Peyer's patch (tissue), 4 donors: ENCODE results near the gene PLA2G6. TPM values are rescaled to one million over a fixed set of nuclear protein-coding genes. Genes with fewer than 3 reads are reported as not detected.

ENCODE experiments used
- DNase-seq, 3 donors: peaks; one replicate each; pipeline ENCODE4 v3.0.0-alpha.2; 2017 to 2019
- H3K27ac ChIP-seq, 4 donors: fragments of 200-600 bp; sonication (generic); one replicate each; pipeline ENCODE4 v1.5.1; 2016 to 2019
- H3K27me3 ChIP-seq, 2 donors: fragments of 200-600 bp; sonication (generic); one replicate each; pipeline ENCODE4 v1.5.1; 2019
- H3K36me3 ChIP-seq, 3 donors: fragments of 200-600 bp; sonication (generic); one replicate each; pipeline ENCODE4 v1.5.1; 2016 to 2019
- H3K4me1 ChIP-seq, 4 donors: fragments of 200-600 bp; sonication (generic); one replicate each; pipeline ENCODE4 v1.5.1; 2016 to 2019
- H3K4me3 ChIP-seq, 4 donors: fragments of 200-600 bp; sonication (generic); 1 replicate in 3 of 4; 2 replicates in 1 of 4; pipeline ENCODE4 v1.5.1; 2016 to 2019; ENCODE audit warnings: mild to moderate bottlenecking in 1 of 4
- H3K9me3 ChIP-seq, 4 donors: fragments of 200-600 bp; sonication (generic); one replicate each; pipeline ENCODE4 v1.5.1; 2016 to 2019; ENCODE audit warnings: mild to moderate bottlenecking in 1 of 4
- POLR2A ChIP-seq, 2 donors: fragments of 450-650 bp; IDR thresholded peaks; one replicate each; pipeline ENCODE4 v1.5.1; 2017; ENCODE audit warnings: antibody characterized with exemption in 2 of 2, mild to moderate bottlenecking in 2 of 2, moderate library complexity in 2 of 2
- total RNA-seq, 4 donors: library from RNA; depleted of rRNA; stranded (reverse); fragments of >200 nt; gene quantifications; one replicate each; pipeline ENCODE4 v1.1.0, GENCODE V29; 2016
- TF ChIP-seq, protein P1 (sequence below), 6 experiments: fragments of 450-650 bp in 4 of 6; fragments of 200-600 bp in 2 of 6; sonication (generic) in 1 of 6; IDR thresholded peaks; one replicate each; pipeline ENCODE4 v1.5.1; 2017 to 2019; ENCODE audit warnings: antibody characterized with exemption in 6 of 6, mild to moderate bottlenecking in 3 of 6, moderate library complexity in 1 of 6

Gene PLA2G6
- total RNA-seq, 4 donors from 2014 or later: 19.3 to 102 (median 60.6) TPM

DNA sequence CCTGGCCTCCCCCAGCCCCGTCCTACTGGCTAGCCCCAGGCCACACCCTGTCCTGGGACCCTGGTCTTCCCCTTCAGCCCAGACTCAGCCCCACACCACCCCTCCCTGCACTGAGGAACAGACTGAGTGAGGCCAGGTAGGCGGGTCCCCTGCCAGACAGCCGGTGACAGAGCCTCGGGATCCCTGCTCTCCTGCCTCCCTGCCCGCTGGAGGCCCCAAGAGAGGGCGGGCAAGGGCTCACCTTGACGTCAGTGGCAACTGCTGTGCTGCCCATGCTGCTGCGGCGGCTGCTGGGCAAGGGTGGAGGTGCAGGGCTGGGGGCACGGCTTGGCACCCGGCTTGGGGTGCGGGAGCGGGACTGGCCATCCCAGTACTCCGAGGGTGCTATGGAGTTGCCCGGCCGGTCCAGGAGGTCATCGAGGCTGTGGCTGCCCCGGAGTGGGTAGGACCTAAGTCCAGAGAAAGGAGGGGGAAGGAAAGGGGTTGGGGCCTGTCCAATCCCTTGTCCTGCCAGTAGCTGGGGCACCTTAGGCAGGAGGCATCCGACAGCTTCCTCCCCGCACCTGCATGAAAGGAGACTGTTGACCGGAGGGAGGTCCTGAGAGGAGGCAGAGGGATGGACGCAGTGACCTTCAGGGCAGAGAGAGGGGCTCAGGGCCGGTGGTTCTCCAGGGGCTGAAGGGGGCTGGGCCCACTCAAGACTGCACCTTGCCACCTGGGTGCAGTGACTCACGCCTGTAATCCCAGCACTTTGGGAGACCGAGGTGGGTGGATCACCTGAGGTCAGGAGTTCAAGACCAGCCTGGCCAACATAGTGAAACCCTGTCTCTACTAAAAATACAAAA, 95.4 kb downstream of the PLA2G6 start:
- peaks cover 0 to 5% (median 0%) of the 10 kb centered on the region in 4 donors for H3K9me3 ChIP-seq
- H3K4me1 ChIP-seq: peaks cover 0 to 27% (median 9%) of the 10 kb centered on the region in 4 donors
- peaks cover 0 to 45% (median 0%) of the 10 kb centered on the region in 3 donors for H3K36me3 ChIP-seq
- TF ChIP-seq POLR2A (IDR thresholded peaks at IDR 0.05): no peak
- TF ChIP-seq, protein P1, sequence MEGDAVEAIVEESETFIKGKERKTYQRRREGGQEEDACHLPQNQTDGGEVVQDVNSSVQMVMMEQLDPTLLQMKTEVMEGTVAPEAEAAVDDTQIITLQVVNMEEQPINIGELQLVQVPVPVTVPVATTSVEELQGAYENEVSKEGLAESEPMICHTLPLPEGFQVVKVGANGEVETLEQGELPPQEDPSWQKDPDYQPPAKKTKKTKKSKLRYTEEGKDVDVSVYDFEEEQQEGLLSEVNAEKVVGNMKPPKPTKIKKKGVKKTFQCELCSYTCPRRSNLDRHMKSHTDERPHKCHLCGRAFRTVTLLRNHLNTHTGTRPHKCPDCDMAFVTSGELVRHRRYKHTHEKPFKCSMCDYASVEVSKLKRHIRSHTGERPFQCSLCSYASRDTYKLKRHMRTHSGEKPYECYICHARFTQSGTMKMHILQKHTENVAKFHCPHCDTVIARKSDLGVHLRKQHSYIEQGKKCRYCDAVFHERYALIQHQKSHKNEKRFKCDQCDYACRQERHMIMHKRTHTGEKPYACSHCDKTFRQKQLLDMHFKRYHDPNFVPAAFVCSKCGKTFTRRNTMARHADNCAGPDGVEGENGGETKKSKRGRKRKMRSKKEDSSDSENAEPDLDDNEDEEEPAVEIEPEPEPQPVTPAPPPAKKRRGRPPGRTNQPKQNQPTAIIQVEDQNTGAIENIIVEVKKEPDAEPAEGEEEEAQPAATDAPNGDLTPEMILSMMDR (IDR thresholded peaks at IDR 0.05): no peak
- H3K27me3 ChIP-seq: peaks cover 0 to 14% of the 10 kb centered on the region in 2 donors
- no peak overlapping the region for H3K4me3 ChIP-seq
- no peak for DNase-seq
- no peak overlapping the region for H3K27ac ChIP-seq

DNA sequence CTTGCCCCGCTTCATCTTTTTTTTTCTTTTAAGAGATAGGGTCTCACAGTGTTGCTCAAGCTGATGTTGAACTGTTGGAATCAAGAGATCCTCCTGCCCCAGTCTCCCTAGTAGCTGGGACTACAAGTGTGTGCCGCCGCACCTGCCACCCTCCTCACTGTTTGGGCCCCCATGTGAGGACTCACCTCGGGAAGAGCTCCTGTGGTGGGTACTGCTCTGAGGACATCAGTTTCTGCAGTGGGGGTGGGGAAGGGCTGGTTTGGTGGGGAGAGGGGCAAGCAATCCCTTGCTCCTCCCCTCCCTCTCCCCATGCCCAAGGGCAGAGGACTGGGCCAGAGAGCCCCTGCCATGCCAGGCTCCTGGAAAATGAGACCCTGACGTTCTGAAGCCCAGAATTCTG, 96.1 kb downstream of the PLA2G6 start:
- H3K9me3 ChIP-seq: peaks cover 0 to 5% (median 0%) of the 10 kb centered on the region in 4 donors
- peaks cover 0 to 33% (median 12%) of the 10 kb centered on the region in 4 donors for H3K4me1 ChIP-seq
- DNase-seq: no peak
- H3K36me3 ChIP-seq: peaks cover 0 to 38% (median 0%) of the 10 kb centered on the region in 3 donors
- peaks cover 0 to 14% of the 10 kb centered on the region in 2 donors for H3K27me3 ChIP-seq
- TF ChIP-seq, protein P1 (IDR thresholded peaks at IDR 0.05): no peak
- TF ChIP-seq POLR2A (IDR thresholded peaks at IDR 0.05): no peak
- no peak overlapping the region for H3K4me3 ChIP-seq
- H3K27ac ChIP-seq: no peak overlapping the region

DNA sequence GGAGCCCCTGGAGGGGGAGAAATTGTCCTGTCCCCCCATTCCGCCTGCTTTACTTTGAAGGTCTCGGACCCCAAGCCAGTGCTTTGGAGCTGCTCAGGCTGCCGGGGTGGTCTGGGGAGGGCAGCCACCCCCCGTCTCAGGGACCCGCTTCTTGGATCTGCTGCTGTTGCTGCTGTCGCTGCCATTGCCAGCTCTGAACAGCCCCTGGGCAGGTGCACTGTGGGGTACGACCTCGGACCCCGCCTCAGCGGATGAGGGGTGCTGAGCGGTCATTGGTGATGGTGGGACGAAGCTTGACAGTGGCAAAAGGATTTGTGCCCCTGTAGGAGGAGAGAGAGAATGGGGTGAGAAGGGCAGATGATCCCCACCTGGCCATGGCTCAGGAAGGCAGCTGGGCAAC, 96.6 kb downstream of the PLA2G6 start:
- peaks cover 0 to 34% (median 0%) of the 10 kb centered on the region in 3 donors for H3K36me3 ChIP-seq
- H3K27ac ChIP-seq: no peak overlapping the region
- TF ChIP-seq, protein P1 (IDR thresholded peaks at IDR 0.05): no peak
- TF ChIP-seq POLR2A (IDR thresholded peaks at IDR 0.05): no peak
- H3K27me3 ChIP-seq: peaks cover 0 to 14% of the 10 kb centered on the region in 2 donors
- DNase-seq: no peak
- H3K4me1 ChIP-seq: peaks cover 0 to 33% (median 12%) of the 10 kb centered on the region in 4 donors
- H3K4me3 ChIP-seq: no peak overlapping the region
- peaks cover 0 to 5% (median 0%) of the 10 kb centered on the region in 4 donors for H3K9me3 ChIP-seq

DNA sequence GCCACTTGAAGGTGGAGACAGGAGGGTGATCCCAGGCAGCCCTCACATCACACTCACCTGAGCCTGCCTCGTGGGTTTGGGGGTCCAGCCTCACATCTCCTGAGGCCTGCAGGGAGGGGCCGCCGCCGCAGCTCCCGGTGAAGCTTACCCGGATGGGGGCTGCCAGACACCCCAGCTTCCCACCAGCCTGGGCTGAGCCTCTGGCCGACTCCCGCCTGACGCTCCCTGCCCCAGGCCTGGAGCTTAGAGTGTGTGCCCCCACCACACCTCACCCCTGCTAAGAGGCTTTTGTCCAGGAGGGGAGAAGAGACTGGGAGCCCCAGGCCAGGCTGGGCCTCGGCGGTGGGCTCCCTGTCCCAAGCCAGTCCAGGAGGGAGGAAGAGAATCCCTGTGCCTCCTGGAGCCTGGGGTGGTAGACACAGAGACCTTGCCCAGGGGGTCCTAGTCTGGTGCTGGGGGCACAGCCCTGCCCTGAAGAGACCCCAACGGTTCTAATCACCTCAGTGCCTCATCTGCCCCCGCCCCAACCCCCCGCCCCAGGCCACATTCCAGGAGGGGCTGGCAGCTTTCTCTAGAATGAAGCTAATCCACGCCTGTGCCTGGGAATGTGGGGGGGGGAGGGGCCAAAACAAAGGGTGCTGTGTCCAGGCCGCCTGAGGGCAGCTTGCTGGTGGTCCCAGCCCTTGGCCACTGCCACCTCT, 97.5 kb downstream of the PLA2G6 start, which contains the start of gene SLC16A8:
SLC16A8 (minus strand) TSS at position 254 of the 701 bp plus-strand sequence. CDS start 1,311 bp downstream, outside the sequence.
- Histone ChIP-seq H3K36me3 (peaks cover 0 to 33% (median 0%) of the 10 kb centered on the region in 3 donors), H3K27ac (no peak within 1 kb of the TSS), H3K27me3 (peaks cover 0 to 14% of the 10 kb centered on the region in 2 donors), H3K9me3 (peaks cover 0 to 5% (median 0%) of the 10 kb centered on the region in 4 donors), H3K4me3 (no peak within 1 kb of the TSS), H3K4me1 (peaks cover 0 to 32% (median 11%) of the 10 kb centered on the region in 4 donors)
- DNase-seq: no peak
- TF ChIP-seq, protein P1 (IDR thresholded peaks at IDR 0.05): no peak
- no peak for TF ChIP-seq POLR2A (IDR thresholded peaks at IDR 0.05)

DNA sequence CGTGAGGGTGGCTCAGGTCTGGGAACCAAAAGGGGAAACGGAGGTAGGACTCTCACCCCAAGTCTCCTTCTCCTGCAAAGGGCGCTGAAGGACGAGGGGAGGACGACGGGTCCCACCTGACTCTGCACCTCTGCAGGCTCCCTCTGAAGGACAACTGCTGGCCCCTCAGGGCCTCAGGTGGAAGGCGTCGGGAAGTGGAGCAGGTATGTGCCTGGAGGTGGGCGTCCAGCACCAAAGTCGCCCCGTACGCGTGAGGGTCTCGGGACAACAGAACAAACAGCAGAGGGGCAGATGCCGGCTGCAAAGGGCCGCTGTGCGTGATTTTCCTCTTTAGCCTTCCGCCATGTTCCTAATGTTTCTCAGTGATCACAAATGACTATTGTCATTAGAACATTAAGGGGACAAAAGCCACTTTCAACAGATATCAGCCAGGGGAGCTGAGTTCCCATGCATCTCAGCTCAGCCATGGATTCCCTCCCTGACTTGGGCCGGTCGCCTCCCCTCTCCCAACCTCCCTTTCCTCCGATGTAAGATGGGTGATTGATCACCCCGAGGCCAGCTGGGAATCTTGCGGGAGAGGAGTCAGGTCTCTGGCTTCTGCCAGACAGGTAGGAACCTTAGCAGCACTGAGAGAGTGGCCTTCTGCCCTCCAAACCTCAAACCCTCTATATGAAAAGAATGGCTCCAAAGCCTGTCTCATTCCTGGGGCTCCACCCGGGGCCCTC, 98.5 kb downstream of the PLA2G6 start:
- Histone ChIP-seq H3K4me3 (no peak overlapping the region), H3K27ac (no peak overlapping the region), H3K4me1 (peaks cover 0 to 25% (median 10%) of the 10 kb centered on the region in 4 donors), H3K36me3 (peaks cover 0 to 24% (median 0%) of the 10 kb centered on the region in 3 donors), H3K9me3 (no peaks in the 10 kb centered on the region), H3K27me3 (peaks cover 0 to 14% of the 10 kb centered on the region in 2 donors)
- TF ChIP-seq POLR2A (IDR thresholded peaks at IDR 0.05): no peak
- TF ChIP-seq, protein P1 (IDR thresholded peaks at IDR 0.05): no peak
- DNase-seq: no peak
